Activated CD4-positive, alpha-beta T cell treated with anti-CD3 and anti-CD28 coated beads, Interleukin-2, amount 10 ng/mL, durations not matched to agents 24 days and 14 days (primary cell): Measurements from ENCODE around the gene OR2L8. TPM values are rescaled to one million over a fixed set of nuclear protein-coding genes. Genes with fewer than 3 reads are reported as not detected.
"Not testable (repeated sequence)": the region's sequence is repeated elsewhere in the genome, so short reads cannot be mapped to it uniquely, and the experiment has no call there.

Experiments used
- DNase-seq: peaks from one replicate; pipeline ENCODE4 v3.0.0; 2022
- H3K27ac Mint-ChIP-seq: one replicate; pipeline ENCODE4 v1.8.0; 2022; ENCODE audit warnings: mild to moderate bottlenecking, mixed read lengths
- H3K27me3 Mint-ChIP-seq: one replicate; pipeline ENCODE4 v1.8.0; 2022; ENCODE audit warnings: mixed read lengths
- H3K36me3 Mint-ChIP-seq: one replicate; pipeline ENCODE4 v1.8.0; 2022; ENCODE audit warnings: low read depth, mild to moderate bottlenecking, mixed read lengths
- H3K4me1 Mint-ChIP-seq: one replicate; pipeline ENCODE4 v1.8.0; 2021; ENCODE audit warnings: mixed read lengths
- H3K4me3 Mint-ChIP-seq: one replicate; pipeline ENCODE4 v1.8.0; 2022; ENCODE audit warnings: mild to moderate bottlenecking, moderate library complexity, mixed read lengths
- H3K9me3 Mint-ChIP-seq: one replicate; pipeline ENCODE4 v1.8.0; 2021; ENCODE audit warnings: mixed read lengths
- intact Hi-C: fragments of 100-400 bp; cut with micrococcal nuclease; formaldehyde crosslinking; loops from one replicate; pipeline ENCODE4 v1.15.1; 2023
- total RNA-seq: library from RNA; stranded (reverse); gene quantifications from 2 replicates; pipeline ENCODE4 v1.2.3, GENCODE V29; 2022

Gene OR2L8
- total RNA-seq, 1 donor from 2014 or later = not detected

GRCh38 chr1:247936415-247936814 lies 12.2 kb upstream of the OR2L8 start:
- Mint-ChIP-seq H3K9me3 (no peaks in the 10 kb centered on the region), H3K4me1 (no peaks in the 10 kb centered on the region), H3K36me3 (no peaks in the 10 kb centered on the region), H3K4me3 (no peak overlapping the region), H3K27me3 (peaks cover 2% of the 10 kb centered on the region), H3K27ac (no peak overlapping the region)
- no peak for DNase-seq
- intact Hi-C loops = no loop called here

- H3K4me3 Mint-ChIP-seq = peak overlapping the region; percentile 88
- intact Hi-C loops, H3K27me3 Mint-ChIP-seq, H3K9me3 Mint-ChIP-seq, H3K4me1 Mint-ChIP-seq, H3K36me3 Mint-ChIP-seq: not testable (repeated sequence)
- peak; percentile 97 for DNase-seq
- peak overlapping the region; percentile 39 for H3K27ac Mint-ChIP-seq
Observed at GRCh38 chr1:247936965-247937734, 11.5 kb upstream of the OR2L8 start.

- Mint-ChIP-seq H3K4me1 (no peaks in the 10 kb centered on the region), H3K27me3 (peaks cover 2% of the 10 kb centered on the region), H3K4me3 (no peak overlapping the region), H3K9me3 (no peaks in the 10 kb centered on the region), H3K36me3 (no peaks in the 10 kb centered on the region), H3K27ac (no peak overlapping the region)
- intact Hi-C loops = no loop called here
- no peak for DNase-seq
Observed at GRCh38 chr1:247942624-247943023, 6.0 kb upstream of the OR2L8 start.

- H3K27me3 Mint-ChIP-seq = no peaks in the 10 kb centered on the region
- no peak for DNase-seq
- no peak overlapping the region for H3K4me3 Mint-ChIP-seq
- H3K36me3 Mint-ChIP-seq = no peaks in the 10 kb centered on the region
- intact Hi-C loops = no loop called here
- no peak overlapping the region for H3K27ac Mint-ChIP-seq
- peaks cover 7% of the 10 kb centered on the region for H3K9me3 Mint-ChIP-seq
- no peaks in the 10 kb centered on the region for H3K4me1 Mint-ChIP-seq
Observed at GRCh38 chr1:247953408-247953807, 4.8 kb downstream of the OR2L8 start.

DNA sequence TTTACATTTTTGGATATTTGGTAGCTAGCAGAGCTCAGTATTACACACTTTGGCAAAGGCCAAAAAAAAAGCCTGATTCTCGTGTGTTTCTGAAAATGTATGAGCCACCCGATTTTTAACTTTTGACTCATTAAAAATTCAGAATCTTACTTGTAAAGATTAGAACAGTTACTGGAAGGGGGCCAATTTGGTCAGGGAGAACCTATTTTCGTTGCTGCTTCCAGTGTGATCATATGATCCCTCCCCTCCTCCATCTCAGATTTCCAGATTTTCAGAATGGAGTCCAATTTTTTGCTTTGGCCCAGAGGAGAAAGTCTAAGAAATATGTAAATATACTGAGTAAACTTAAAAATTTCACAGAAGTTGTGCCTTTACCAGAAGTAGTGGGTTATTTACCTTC lies 13.1 kb downstream of the OR2L8 start:
- no peak for DNase-seq
- intact Hi-C loops = no loop called here
- Mint-ChIP-seq H3K9me3 (peaks cover 19% of the 10 kb centered on the region), H3K27ac (no peak overlapping the region), H3K27me3 (no peaks in the 10 kb centered on the region), H3K4me1 (no peaks in the 10 kb centered on the region), H3K36me3 (no peaks in the 10 kb centered on the region), H3K4me3 (no peak overlapping the region)

DNA sequence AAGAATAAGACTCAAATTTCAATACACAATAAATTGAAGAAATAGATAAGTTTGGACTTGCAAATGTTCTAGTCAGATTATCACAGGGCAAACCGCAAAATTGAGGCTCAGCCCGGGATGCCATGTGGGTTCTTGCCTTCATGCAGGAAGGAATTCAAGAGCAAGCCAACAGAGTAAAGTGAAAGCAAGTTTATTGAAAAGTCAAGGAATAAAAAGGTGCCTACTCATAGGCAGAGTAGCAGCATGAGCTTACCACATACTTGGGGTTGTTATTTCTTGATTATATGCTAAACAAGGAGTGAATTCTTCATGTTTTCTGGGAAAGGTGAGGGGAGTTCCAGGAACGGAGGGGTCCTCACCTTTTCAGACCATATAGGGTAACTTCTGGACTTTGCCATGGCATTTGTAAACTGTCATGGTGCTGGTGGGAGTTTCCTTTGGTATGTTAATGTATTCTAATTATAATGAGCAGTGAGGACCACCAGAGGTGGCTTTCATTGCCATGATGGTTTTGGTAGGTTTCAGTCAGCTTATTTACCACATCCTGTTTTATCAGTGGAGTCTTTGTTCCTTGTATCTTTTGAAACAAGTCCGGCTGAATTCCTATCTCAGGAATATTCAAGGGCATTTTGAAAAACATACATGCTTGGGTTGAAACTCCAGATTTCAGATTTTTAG lies 14.4 kb downstream of the OR2L8 start:
- no peak for DNase-seq
- no peaks in the 10 kb centered on the region for H3K36me3 Mint-ChIP-seq
- no peaks in the 10 kb centered on the region for H3K27me3 Mint-ChIP-seq
- no peaks in the 10 kb centered on the region for H3K4me1 Mint-ChIP-seq
- intact Hi-C loops = no loop called here
- no peak overlapping the region for H3K4me3 Mint-ChIP-seq
- peaks cover 17% of the 10 kb centered on the region for H3K9me3 Mint-ChIP-seq
- H3K27ac Mint-ChIP-seq = no peak overlapping the region

DNA sequence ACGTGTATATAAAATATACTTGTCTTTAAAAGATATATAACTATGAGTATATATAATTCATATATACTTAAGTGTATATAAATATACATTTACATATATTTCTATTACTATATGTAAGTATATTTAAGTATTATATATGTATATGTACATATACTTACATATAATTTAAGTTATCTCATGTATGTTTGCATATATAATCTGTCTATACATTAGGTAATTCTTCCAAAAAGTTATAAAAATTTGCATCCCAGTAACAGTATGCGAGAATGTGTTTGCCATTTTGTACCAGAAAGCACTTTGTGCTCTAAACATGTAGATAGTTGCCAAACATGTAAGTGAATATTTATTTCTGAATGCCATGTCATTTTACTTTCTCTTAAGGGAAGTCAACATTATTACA lies 16.3 kb downstream of the OR2L8 start, which contains the start of gene OR2AK2:
Gene OR2AK2, plus strand, starts transcription at position 301 of the 400 bp plus-strand sequence. CDS start 144 bp downstream, outside the sequence.
- no peaks in the 10 kb centered on the region for H3K36me3 Mint-ChIP-seq
- no peak within 1 kb of the TSS for H3K27ac Mint-ChIP-seq
- intact Hi-C loops = no loop called here
- H3K4me3 Mint-ChIP-seq = no peak within 1 kb of the TSS
- peaks cover 8% of the 10 kb centered on the region for H3K9me3 Mint-ChIP-seq
- no peaks in the 10 kb centered on the region for H3K27me3 Mint-ChIP-seq
- DNase-seq = no peak
- H3K4me1 Mint-ChIP-seq = no peaks in the 10 kb centered on the region

DNA sequence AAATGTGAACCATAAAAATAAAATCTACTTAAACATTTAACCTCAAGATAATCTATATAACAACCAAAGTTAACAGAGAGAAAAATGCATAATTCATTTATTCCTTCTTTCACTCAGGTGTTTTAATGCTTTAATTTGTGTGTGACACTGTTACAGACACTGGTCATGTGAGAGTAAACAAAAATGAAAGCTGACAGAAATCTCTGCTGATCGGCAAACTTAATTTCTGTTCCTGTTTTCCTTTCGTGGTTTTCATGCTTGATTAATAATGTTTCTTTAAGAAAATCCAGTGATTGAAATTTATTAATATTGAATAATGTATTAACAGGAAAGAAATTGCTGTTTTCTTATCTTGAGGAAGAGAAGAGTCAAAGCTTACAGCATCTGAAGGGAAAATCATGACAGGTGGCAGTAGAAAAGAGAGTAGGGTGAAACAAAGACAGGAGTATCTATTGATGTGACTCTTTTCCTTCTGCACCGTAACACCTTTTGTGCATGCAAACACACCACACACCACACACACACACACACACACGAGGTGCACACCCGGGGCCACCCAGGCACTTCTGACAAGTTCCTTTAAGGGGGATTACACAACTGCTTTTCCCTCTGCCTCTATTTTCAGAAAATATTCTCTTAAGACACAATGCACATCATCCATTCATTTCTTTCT lies 18.0 kb downstream of the OR2L8 start:
- no peaks in the 10 kb centered on the region for H3K27me3 Mint-ChIP-seq
- intact Hi-C loops = no loop called here

GRCh38 chr1:247992986-247993385 lies 44.3 kb downstream of the OR2L8 start:
- Mint-ChIP-seq H3K4me1 (no peaks in the 10 kb centered on the region), H3K36me3 (no peaks in the 10 kb centered on the region)

More for the DNA sequence above, 18.0 kb downstream of the OR2L8 start:
- Mint-ChIP-seq H3K36me3 (no peaks in the 10 kb centered on the region), H3K9me3 (peaks cover 3% of the 10 kb centered on the region), H3K27ac (no peak overlapping the region), H3K4me3 (no peak overlapping the region), H3K4me1 (no peaks in the 10 kb centered on the region)
- no peak for DNase-seq

DNA sequence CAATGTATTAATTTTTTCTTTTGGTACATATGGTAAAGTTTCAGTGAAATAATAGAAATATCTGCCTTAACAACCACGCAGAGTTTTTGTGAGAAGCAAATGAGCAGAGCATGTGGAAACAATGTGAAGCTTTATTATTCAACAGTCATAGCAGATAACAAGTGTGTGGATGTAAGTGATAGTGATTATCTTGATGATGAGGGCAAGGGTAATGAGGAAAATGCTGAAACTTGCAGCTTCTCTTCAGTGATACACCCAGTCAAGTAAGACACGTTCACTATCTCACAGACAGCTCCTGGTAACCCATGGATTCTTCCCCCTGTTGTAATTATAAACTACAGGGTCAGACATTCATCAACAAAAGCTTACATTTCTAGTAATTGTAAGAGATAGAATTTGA lies 50.2 kb downstream of the OR2L8 start:
- Mint-ChIP-seq H3K4me3 (no peak overlapping the region), H3K9me3 (no peaks in the 10 kb centered on the region), H3K27ac (no peak overlapping the region)

More at GRCh38 chr1:247992986-247993385, 44.3 kb downstream of the OR2L8 start:
- Mint-ChIP-seq H3K27me3 (no peaks in the 10 kb centered on the region), H3K27ac (no peak overlapping the region), H3K9me3 (no peaks in the 10 kb centered on the region), H3K4me3 (no peak overlapping the region)
- no peak for DNase-seq
- intact Hi-C loops = no loop called here

More for the DNA sequence above, 50.2 kb downstream of the OR2L8 start:
- no peaks in the 10 kb centered on the region for H3K27me3 Mint-ChIP-seq
- no peaks in the 10 kb centered on the region for H3K36me3 Mint-ChIP-seq
- H3K4me1 Mint-ChIP-seq = no peaks in the 10 kb centered on the region
- no peak for DNase-seq
- intact Hi-C loops = no loop called here

Other genes starting within 250 kb of the OR2L8 start
- gene OR6F1, start 232.2 kb upstream of the OR2L8 start, total RNA-seq = not detected in 2 replicates
- gene OR14K1, start 210.2 kb upstream of the OR2L8 start, total RNA-seq = not detected in 2 replicates
- not detected in 2 replicates for gene OR14A2, start 200.7 kb upstream of the OR2L8 start, total RNA-seq
- not detected in 2 replicates for gene OR1C1, start 188.3 kb upstream of the OR2L8 start, total RNA-seq
- gene OR14A16, start 124.7 kb upstream of the OR2L8 start, total RNA-seq = not detected in 2 replicates
- not detected in 2 replicates for gene OR11L1, start 107.0 kb upstream of the OR2L8 start, total RNA-seq
- 0.23 and 0.24 TPM in 2 replicates for gene TRIM58, start 91.7 kb upstream of the OR2L8 start, total RNA-seq
- gene OR2W3, start 53.3 kb upstream of the OR2L8 start, total RNA-seq = 0.21 TPM in 1 of 2 replicates, not detected in the other
- gene OR2T8, start 28.6 kb upstream of the OR2L8 start, total RNA-seq = not detected in 2 replicates
- gene OR2AJ1, start 24.0 kb upstream of the OR2L8 start, total RNA-seq = not detected in 2 replicates
- not detected in 2 replicates for gene OR2AK2, start 16.4 kb downstream of the OR2L8 start, total RNA-seq
- not detected in 2 replicates for gene OR2L5, start 64.8 kb downstream of the OR2L8 start, total RNA-seq
- gene OR2L2, start 81.2 kb downstream of the OR2L8 start, total RNA-seq = 0.07 TPM in 2 replicates
- gene OR2L3, start 98.0 kb downstream of the OR2L8 start, total RNA-seq = not detected in 2 replicates
- gene OR2L13, start 146.3 kb downstream of the OR2L8 start, total RNA-seq = not detected in 2 replicates
- not detected in 2 replicates for gene OR2M5, start 196.3 kb downstream of the OR2L8 start, total RNA-seq
- not detected in 2 replicates for gene OR2M2, start 226.0 kb downstream of the OR2L8 start, total RNA-seq
- not detected in 2 replicates for gene OR2M3, start 248.4 kb downstream of the OR2L8 start, total RNA-seq